ENCODE measurements around the gene ACACB.

Gene ACACB

GRCh38 chr12:109115758-109116610, at the start of gene ACACB:
TSS of gene ACACB (plus strand) at chr12:109116587. CDS start at chr12:109139406, 22,819 bp downstream.
- in situ Hi-C loops (cut with MboI; ENCODE audit: low pct_unique_long_range_greater_than_20kb, low sequenced_read_pairs, unreplicated experiment) = loop anchor here (25.0 kb wide), 1 partner anchor 271 kb away; no protein-coding TSS in a partner anchor
- DNase-seq (ENCODE audit: low spot score) = no peak
- TF ChIP-seq CTCF (IDR thresholded peaks at IDR 0.05; ENCODE audit: extremely low read depth, insufficient read depth, missing control alignments) = no peak

- no peak for DNase-seq (ENCODE audit: low spot score)
- in situ Hi-C loops (cut with MboI; ENCODE audit: low pct_unique_long_range_greater_than_20kb, low sequenced_read_pairs, unreplicated experiment) = no loop called here
- no peak for TF ChIP-seq CTCF (IDR thresholded peaks at IDR 0.05; ENCODE audit: extremely low read depth, insufficient read depth, missing control alignments)
These were observed 46.8 kb upstream of the ACACB start for GRCh38 chr12:109069307-109070271.

GRCh38 chr12:109074866-109075265, 41.5 kb upstream of the ACACB start:
- in situ Hi-C loops (cut with MboI; ENCODE audit: low pct_unique_long_range_greater_than_20kb, low sequenced_read_pairs, unreplicated experiment) = loop anchor here (25.0 kb wide), 2 partner anchors 213 to 413 kb away; partner anchors contain the start of gene SSH1
- TF ChIP-seq CTCF (IDR thresholded peaks at IDR 0.05; ENCODE audit: extremely low read depth, insufficient read depth, missing control alignments) = no peak
- DNase-seq (ENCODE audit: low spot score) = no peak

GRCh38 chr12:109082751-109083150, 33.6 kb upstream of the ACACB start:
- no peak for TF ChIP-seq CTCF (IDR thresholded peaks at IDR 0.05; ENCODE audit: extremely low read depth, insufficient read depth, missing control alignments)
- in situ Hi-C loops (cut with MboI; ENCODE audit: low pct_unique_long_range_greater_than_20kb, low sequenced_read_pairs, unreplicated experiment) = loop anchor here (25.0 kb wide), 2 partner anchors 220 to 420 kb away; partner anchors contain the start of gene SSH1
- no peak for DNase-seq (ENCODE audit: low spot score)

- TF ChIP-seq CTCF (IDR thresholded peaks at IDR 0.05; ENCODE audit: extremely low read depth, insufficient read depth, missing control alignments) = no peak
- no peak for DNase-seq (ENCODE audit: low spot score)
- in situ Hi-C loops (cut with MboI; ENCODE audit: low pct_unique_long_range_greater_than_20kb, low sequenced_read_pairs, unreplicated experiment) = loop anchor here (25.0 kb wide), 2 partner anchors 222 to 422 kb away; partner anchors contain the start of gene SSH1
These were observed 32.0 kb upstream of the ACACB start for GRCh38 chr12:109084425-109084824.

- in situ Hi-C loops (cut with MboI; ENCODE audit: low pct_unique_long_range_greater_than_20kb, low sequenced_read_pairs, unreplicated experiment) = loop anchor here (25.0 kb wide), 2 partner anchors 223 to 423 kb away; partner anchors contain the start of gene SSH1
- TF ChIP-seq CTCF (IDR thresholded peaks at IDR 0.05; ENCODE audit: extremely low read depth, insufficient read depth, missing control alignments) = no peak
- no peak for DNase-seq (ENCODE audit: low spot score)
These were observed 30.8 kb upstream of the ACACB start for GRCh38 chr12:109085590-109085989.

All from GM13977 (cell line).